CD14-positive monocyte (primary cell): ENCODE data around the gene RFTN2. TPM values are rescaled to one million over a fixed set of nuclear protein-coding genes. Genes with fewer than 3 reads are reported as not detected.

ENCODE experiments used
- DNase-seq, 3 donors: peaks; one replicate each; pipeline ENCODE4 v3.0.0-alpha.2; 2011 to 2022
- H2AFZ ChIP-seq: 2 replicates; pipeline ENCODE4 v1.6.0; 2012; ENCODE audit warnings: mild to moderate bottlenecking, low read depth, low read length, inconsistent platforms; ENCODE audit not compliant: insufficient read depth, poor library complexity, severe bottlenecking
- H3K27ac ChIP-seq, 2 donors: 1 replicate in 1 of 2; 2 replicates in 1 of 2; pipeline ENCODE4 v1.5.1; 2012 to 2013; ENCODE audit warnings: low read length in 2 of 2, control low read depth in 1 of 2, inconsistent platforms in 1 of 2, low read depth in 1 of 2, mild to moderate bottlenecking in 1 of 2
- H3K27me3 ChIP-seq, 2 donors: one replicate each; pipeline versions ENCODE4 v1.6.0 to v1.6.1; 2011 to 2013; ENCODE audit warnings: low read length in 2 of 2; ENCODE audit not compliant: control insufficient read depth in 2 of 2, insufficient read depth in 2 of 2
- H3K36me3 ChIP-seq, 2 donors: replicated peaks in 1 of 2; 1 replicate in 1 of 2; 2 replicates in 1 of 2; pipeline versions ENCODE4 v1.5.1 to v1.6.1; 2012 to 2013; ENCODE audit warnings: low read length in 2 of 2, control low read depth in 1 of 2, inconsistent platforms in 1 of 2, mild to moderate bottlenecking in 1 of 2; ENCODE audit not compliant: insufficient read depth in 2 of 2, control insufficient read depth in 1 of 2
- H3K4me1 ChIP-seq, 2 donors: 1 replicate in 1 of 2; 2 replicates in 1 of 2; pipeline versions ENCODE4 v1.5.1 to v1.6.1; 2012 to 2013; ENCODE audit warnings: low read length in 2 of 2, control low read depth in 1 of 2, inconsistent platforms in 1 of 2, mild to moderate bottlenecking in 1 of 2, moderate library complexity in 1 of 2; ENCODE audit not compliant: insufficient read depth in 2 of 2, control insufficient read depth in 1 of 2
- H3K4me2 ChIP-seq: replicated peaks from 2 replicates; pipeline ENCODE3; 2012; ENCODE audit warnings: low read length, moderate library complexity, mild to moderate bottlenecking; ENCODE audit not compliant: poor library complexity, severe bottlenecking; ENCODE audit errors: extremely low read depth
- H3K4me3 ChIP-seq, 3 experiments: fragments of 200-600 bp in 1 of 3; sonication (generic) in 1 of 3; replicated peaks in 1 of 3; 1 replicate in 2 of 3; 2 replicates in 1 of 3; pipeline ENCODE4 v1.5.1; 2011 to 2013; ENCODE audit warnings: low read length in 3 of 3, mild to moderate bottlenecking in 3 of 3, control low read depth in 2 of 3, low read depth in 2 of 3, inconsistent platforms in 1 of 3, moderate library complexity in 1 of 3
- H3K79me2 ChIP-seq: 2 replicates; pipeline ENCODE4 v1.6.0; 2012; ENCODE audit warnings: mild to moderate bottlenecking, control low read depth, inconsistent platforms, low read length, moderate library complexity; ENCODE audit not compliant: insufficient read depth
- H3K9ac ChIP-seq: 2 replicates; pipeline ENCODE4 v1.6.0; 2017; ENCODE audit warnings: low read length, mild to moderate bottlenecking; ENCODE audit not compliant: insufficient read depth, poor library complexity, severe bottlenecking
- H3K9me3 ChIP-seq, 2 donors: replicated peaks in 1 of 2; 1 replicate in 1 of 2; 2 replicates in 1 of 2; pipeline versions ENCODE4 v1.5.1 to v1.6.1; 2012 to 2013; ENCODE audit warnings: low read length in 2 of 2, control low read depth in 1 of 2; ENCODE audit not compliant: control insufficient read depth in 1 of 2, insufficient read depth in 1 of 2
- H4K20me1 ChIP-seq: 2 replicates; pipeline ENCODE4 v1.6.0; 2012; ENCODE audit warnings: mild to moderate bottlenecking, low read length, control low read depth, moderate library complexity; ENCODE audit not compliant: insufficient read depth
- H3K27ac Mint-ChIP-seq, 7 donors: one replicate each; pipeline ENCODE4 v1.8.0; 2020; ENCODE audit warnings: mild to moderate bottlenecking in 7 of 7, mixed read lengths in 7 of 7, moderate library complexity in 6 of 7, inconsistent platforms in 2 of 7
- H3K27me3 Mint-ChIP-seq, 3 donors: one replicate each; pipeline ENCODE4 v1.8.0; 2021 to 2022; ENCODE audit warnings: low read depth in 3 of 3, mild to moderate bottlenecking in 3 of 3, mixed read lengths in 3 of 3, moderate library complexity in 3 of 3, inconsistent platforms in 1 of 3
- H3K36me3 Mint-ChIP-seq, 2 donors: one replicate each; pipeline ENCODE4 v1.8.0; 2020; ENCODE audit warnings: mixed read lengths in 2 of 2, inconsistent platforms in 1 of 2, mild to moderate bottlenecking in 1 of 2
- H3K4me1 Mint-ChIP-seq: one replicate; pipeline ENCODE4 v1.8.0; 2020; ENCODE audit warnings: mild to moderate bottlenecking, mixed read lengths
- H3K4me3 Mint-ChIP-seq, 2 donors: one replicate each; pipeline ENCODE4 v1.8.0; 2020; ENCODE audit warnings: mild to moderate bottlenecking in 2 of 2, mixed read lengths in 2 of 2, moderate library complexity in 1 of 2
- H3K9me3 Mint-ChIP-seq, 7 donors: one replicate each; pipeline ENCODE4 v1.8.0; 2020 to 2022; ENCODE audit warnings: mixed read lengths in 7 of 7, mild to moderate bottlenecking in 6 of 7, moderate library complexity in 6 of 7, inconsistent platforms in 2 of 7
- CTCF ChIP-seq: fragments of 200-600 bp; IDR thresholded peaks from one replicate; pipeline ENCODE4 v1.8.0; 2022; ENCODE audit warnings: antibody characterized with exemption, mild to moderate bottlenecking
- WGBS: methylation state at CpG from one replicate; pipeline ENCODE4 v1.1.5; 2013; ENCODE audit warnings: missing lambda C conversion rate; ENCODE audit not compliant: insufficient coverage; 5-methylcytosine and 5-hydroxymethylcytosine counted together
- intact Hi-C, 2 donors: fragments of 100-400 bp; cut with micrococcal nuclease; formaldehyde crosslinking; loops; one replicate each; pipeline versions ENCODE4 v1.15.0 to v1.15.1; 2023
- polyA plus RNA-seq, 3 donors: library from polyadenylated mRNA; depleted of rRNA in 1 of 3; unstranded in 2 of 3; stranded (reverse) in 1 of 3; fragments of 300-500 nt in 2 of 3; fragments of >200 nt in 1 of 3; fragmentation: Illumina TruSeq in 2 of 3; gene quantifications; 1 replicate in 2 of 3; 2 replicates in 1 of 3; pipeline ENCODE4 v1.2.3, GENCODE V29; 2012 to 2021

RFTN2 gene
- polyA plus RNA-seq, 3 donors, result 0.02 TPM; not detected in 2

- Histone ChIP-seq H3K9ac (no peak overlapping the region), H3K9me3 (peaks cover 0 to 18% of the 10 kb centered on the region in 2 donors), H4K20me1 (no peaks in the 10 kb centered on the region), H3K27ac (no peak overlapping the region), H2AFZ (no peak overlapping the region), H3K36me3 (no peaks in the 10 kb centered on the region), H3K27me3 (no peaks in the 10 kb centered on the region), H3K4me1 (no peaks in the 10 kb centered on the region), H3K4me2 (no peak overlapping the region), H3K79me2 (no peaks in the 10 kb centered on the region), H3K4me3 (no peak overlapping the region)
- no peaks in the 10 kb centered on the region for H3K36me3 Mint-ChIP-seq
- WGBS, result 100% methylated on average over 3 of the region's 3 CpGs
- no peak overlapping the region for H3K27ac Mint-ChIP-seq
- H3K9me3 Mint-ChIP-seq, result peaks cover 2 to 24% (median 12%) of the 10 kb centered on the region in 7 donors
- H3K4me1 Mint-ChIP-seq, result no peaks in the 10 kb centered on the region
- no peak for TF ChIP-seq CTCF
- intact Hi-C loops, result no loop called here
- no peak overlapping the region for H3K4me3 Mint-ChIP-seq
- peaks cover 0 to 2% (median 2%) of the 10 kb centered on the region in 3 donors for H3K27me3 Mint-ChIP-seq
- DNase-seq, result no peak
These were observed 7.1 kb downstream of the RFTN2 start for GRCh38 chr2:197668296-197668695.

- no peak overlapping the region for H3K4me3 Mint-ChIP-seq
- Histone ChIP-seq H3K4me2 (no peak overlapping the region), H3K27ac (no peak overlapping the region), H2AFZ (no peak overlapping the region), H3K79me2 (no peaks in the 10 kb centered on the region), H4K20me1 (no peaks in the 10 kb centered on the region), H3K9me3 (peaks cover 0 to 18% of the 10 kb centered on the region in 2 donors), H3K9ac (no peak overlapping the region), H3K27me3 (no peaks in the 10 kb centered on the region), H3K4me3 (no peak overlapping the region), H3K4me1 (no peaks in the 10 kb centered on the region), H3K36me3 (no peaks in the 10 kb centered on the region)
- DNase-seq, result no peak
- no peaks in the 10 kb centered on the region for H3K4me1 Mint-ChIP-seq
- H3K27me3 Mint-ChIP-seq, result peaks cover 0 to 2% (median 0%) of the 10 kb centered on the region in 3 donors
- no peak for TF ChIP-seq CTCF
- intact Hi-C loops, result no loop called here
- H3K36me3 Mint-ChIP-seq, result no peaks in the 10 kb centered on the region
- peaks cover 2 to 24% (median 12%) of the 10 kb centered on the region in 7 donors for H3K9me3 Mint-ChIP-seq
- no peak overlapping the region for H3K27ac Mint-ChIP-seq
These were observed 9.1 kb downstream of the RFTN2 start for GRCh38 chr2:197666277-197666676.
